B cell (primary cell): ENCODE measurements around the gene ITFG1. TPM values are rescaled to one million over a fixed set of nuclear protein-coding genes. Genes with fewer than 3 reads are reported as not detected.

Source experiments
- ATAC-seq: fragments of 200-7000 bp; cut with Tn5 transposase; one replicate; pipeline ENCODE4 v1.10.0; 2021; ENCODE audit warnings: low read depth, mild to moderate bottlenecking, moderate number of reproducible peaks, moderate library complexity
- CTCF ChIA-PET: fragments of 350-600 bp; sonication (Branson Sonifier 250); formaldehyde crosslinking; loops from one replicate; lab custom pipeline; 2021; ENCODE audit warnings: antibody characterized with exemption, inconsistent platforms; lab: Charles Lee
- POLR2A ChIA-PET: fragments of 350-600 bp; sonication (Branson Sonifier 250); formaldehyde crosslinking; loops from one replicate; lab custom pipeline; 2021; ENCODE audit warnings: antibody characterized with exemption; lab: Charles Lee
- DNase-seq: peaks from one replicate; pipeline ENCODE4 v3.0.0; 2013
- H2AFZ ChIP-seq: 2 replicates; pipeline ENCODE4 v1.6.1; 2012; ENCODE audit warnings: mild to moderate bottlenecking, low read depth, low read length; ENCODE audit not compliant: insufficient read depth, poor library complexity, severe bottlenecking
- H3K27ac ChIP-seq, 2 donors: 1 replicate in 1 of 2; 2 replicates in 1 of 2; pipeline ENCODE4 v1.5.1; 2012 to 2013; ENCODE audit warnings: low read length in 2 of 2, mild to moderate bottlenecking in 2 of 2, moderate library complexity in 1 of 2
- H3K27me3 ChIP-seq, 4 experiments: fragments of 200-600 bp in 1 of 4; sonication (generic) in 1 of 4; replicated peaks in 1 of 4; 1 replicate in 2 of 4; 2 replicates in 2 of 4; pipeline versions ENCODE4 v1.6.1 to v1.7.0; 2013 to 2016; ENCODE audit warnings: low read length in 3 of 4, mild to moderate bottlenecking in 2 of 4, mixed read lengths in 1 of 4, moderate library complexity in 1 of 4; ENCODE audit not compliant: insufficient read depth in 4 of 4, control insufficient read depth in 3 of 4; ENCODE audit errors: control extremely low read depth in 1 of 4
- H3K36me3 ChIP-seq, 2 experiments: replicated peaks in 1 of 2; 1 replicate in 1 of 2; 2 replicates in 1 of 2; pipeline versions ENCODE4 v1.6.1 to v1.7.1; 2013; ENCODE audit warnings: low read length in 1 of 2; ENCODE audit not compliant: insufficient read depth in 2 of 2, control insufficient read depth in 1 of 2; ENCODE audit errors: control extremely low read depth in 1 of 2, extremely low read depth in 1 of 2
- H3K4me1 ChIP-seq, 2 donors: fragments of 200-600 bp in 1 of 2; sonication (generic) in 1 of 2; 1 replicate in 1 of 2; 2 replicates in 1 of 2; pipeline versions ENCODE4 v1.5.1 to v1.6.1; 2013 to 2017; ENCODE audit warnings: low read length in 2 of 2; ENCODE audit not compliant: control insufficient read depth in 2 of 2, insufficient read depth in 2 of 2
- H3K4me2 ChIP-seq: replicated peaks from 2 replicates; pipeline ENCODE3; 2012; ENCODE audit warnings: mild to moderate bottlenecking, low read depth, low read length; ENCODE audit not compliant: poor library complexity, severe bottlenecking
- H3K4me3 ChIP-seq, 5 experiments: fragments of 200-600 bp in 1 of 5; sonication (generic) in 1 of 5; 1 replicate in 3 of 5; 2 replicates in 2 of 5; pipeline versions ENCODE4 v1.5.1 to v1.7.0; 2011 to 2016; ENCODE audit warnings: low read length in 4 of 5, mild to moderate bottlenecking in 4 of 5, low read depth in 2 of 5, control low read depth in 1 of 5, moderate library complexity in 1 of 5; ENCODE audit not compliant: insufficient read depth in 1 of 5; ENCODE audit errors: control extremely low read depth in 1 of 5, extremely low read depth in 1 of 5
- H3K79me2 ChIP-seq: fragments of 200-600 bp; sonication (generic); one replicate; pipeline ENCODE4 v1.6.0; 2016; ENCODE audit warnings: low read length; ENCODE audit not compliant: control insufficient read depth, insufficient read depth
- H3K9ac ChIP-seq: fragments of 200-600 bp; sonication (generic); 2 replicates; pipeline ENCODE4 v1.6.1; 2017; ENCODE audit warnings: mild to moderate bottlenecking, low read length, moderate library complexity
- H3K9me3 ChIP-seq, 3 donors: one replicate each; pipeline versions ENCODE4 v1.6.1 to v1.7.1; 2013; ENCODE audit warnings: low read length in 2 of 3; ENCODE audit not compliant: control insufficient read depth in 2 of 3, insufficient read depth in 1 of 3; ENCODE audit errors: control extremely low read depth in 1 of 3
- H4K20me1 ChIP-seq: 2 replicates; pipeline ENCODE4 v1.6.0; 2012; ENCODE audit warnings: mild to moderate bottlenecking, low read length; ENCODE audit not compliant: insufficient read depth, control insufficient read depth, poor library complexity, severe bottlenecking
- H3K27ac Mint-ChIP-seq: one replicate; pipeline ENCODE4 v1.8.0; 2021; ENCODE audit warnings: mixed read lengths
- H3K27me3 Mint-ChIP-seq: one replicate; pipeline ENCODE4 v1.8.0; 2021; ENCODE audit warnings: mixed read lengths
- H3K4me1 Mint-ChIP-seq: one replicate; pipeline ENCODE4 v1.8.0; 2021; ENCODE audit warnings: mixed read lengths
- H3K4me3 Mint-ChIP-seq: one replicate; pipeline ENCODE4 v1.8.0; 2021; ENCODE audit warnings: mixed read lengths
- H3K9me3 Mint-ChIP-seq: one replicate; pipeline ENCODE4 v1.8.0; 2022; ENCODE audit warnings: mixed read lengths; ENCODE audit not compliant: insufficient read depth
- CTCF ChIP-seq: fragments of 200-600 bp; IDR thresholded peaks from one replicate; pipeline ENCODE4 v1.8.0; 2022; ENCODE audit warnings: antibody characterized with exemption, mild to moderate bottlenecking
- EZH2 ChIP-seq: IDR thresholded peaks from 2 replicates; pipeline ENCODE4 v1.6.1; 2012; ENCODE audit warnings: borderline replicate concordance, low read depth, mild to moderate bottlenecking, moderate library complexity, low read length; ENCODE audit not compliant: insufficient read depth, poor library complexity, severe bottlenecking
- WGBS: methylation state at CpG from one replicate; pipeline ENCODE4 v1.1.5; 2013; ENCODE audit warnings: missing lambda C conversion rate; ENCODE audit not compliant: insufficient coverage; 5-methylcytosine and 5-hydroxymethylcytosine counted together
- intact Hi-C: fragments of 100-400 bp; cut with micrococcal nuclease; formaldehyde crosslinking; loops from one replicate; pipeline ENCODE4 v1.10.0; 2022
- polyA plus RNA-seq: library from polyadenylated mRNA; depleted of rRNA; stranded (reverse); fragments of >200 nt; gene quantifications from 2 replicates; pipeline ENCODE4 v1.2.3, GENCODE V29; 2012
- total RNA-seq, 2 donors: library from RNA; stranded (reverse); fragments of 120-200 nt in 1 of 2; gene quantifications; 1 replicate in 1 of 2; 2 replicates in 1 of 2; pipeline versions ENCODE4 v1.2.3 to v1.2.4, GENCODE V29; 2013 to 2022

The ITFG1 gene
- total and polyA plus RNA-seq, 2 donors (not counting 1 experiment from before 2014, with no cell fraction given), result 9.7 to 40.4 TPM

- peaks cover 0 to 9% (median 0%) of the 10 kb centered on the region in 4 experiments for H3K27me3 ChIP-seq
- peaks cover 19% of the 10 kb centered on the region for H3K4me1 Mint-ChIP-seq
- H3K9me3 Mint-ChIP-seq, result no peaks in the 10 kb centered on the region
- peaks cover 9 to 16% of the 10 kb centered on the region in 2 donors for H3K4me1 ChIP-seq
- DNase-seq (peak; percentile 58), ATAC-seq (no peak)
- no peaks in the 10 kb centered on the region for H3K27me3 Mint-ChIP-seq
- H2AFZ ChIP-seq, result peak overlapping the region; percentile 81
- peak overlapping the region; percentile 42 to 81 (median 64) for H3K4me3 ChIP-seq
- ChIA-PET CTCF (interaction anchor here (0.9 to 6.2 kb wide), 37 partner anchors 8 to 1488 kb away, joined by 3 to 60 read pairs (median 5); partner anchors contain the start of genes ABCC12, DNAJA2, ITFG1 and PHKB), POLR2A (no interaction called here)
- H3K4me2 ChIP-seq, result peak overlapping the region; percentile 93
- H3K79me2 ChIP-seq, result no peaks in the 10 kb centered on the region
- 0% methylated on average over 1 of the region's 8 CpGs for WGBS
- TF ChIP-seq EZH2, result no peak
- no peak for TF ChIP-seq CTCF
- peak overlapping the region; percentile 47 for H3K27ac Mint-ChIP-seq
- peak overlapping the region; percentile 94 for H3K4me3 Mint-ChIP-seq
- peak overlapping the region; percentile 58 for H3K9ac ChIP-seq
- intact Hi-C loops, result loop anchor here (2.0 to 10.0 kb wide), 6 partner anchors 120 to 1480 kb away; partner anchors contain the start of gene LONP2
- peaks cover 0 to 5% (median 0%) of the 10 kb centered on the region in 3 donors for H3K9me3 ChIP-seq
- no peak overlapping the region for H3K27ac ChIP-seq
- no peaks in the 10 kb centered on the region for H4K20me1 ChIP-seq
- no peaks in the 10 kb centered on the region for H3K36me3 ChIP-seq
These were observed 318.4 kb downstream of the ITFG1 start for GRCh38 chr16:47142486-47142820.

- Histone ChIP-seq H3K9me3 (peaks cover 0 to 5% (median 0%) of the 10 kb centered on the region in 3 donors), H4K20me1 (no peaks in the 10 kb centered on the region), H3K36me3 (no peaks in the 10 kb centered on the region), H3K27ac (no peak overlapping the region), H3K9ac (peak overlapping the region; percentile 58), H2AFZ (peak overlapping the region; percentile 81), H3K4me3 (peak overlapping the region; percentile 42 to 81 (median 64)), H3K4me2 (peak overlapping the region; percentile 93), H3K79me2 (no peaks in the 10 kb centered on the region), H3K4me1 (peaks cover 9 to 16% of the 10 kb centered on the region in 2 donors), H3K27me3 (peaks cover 0 to 9% (median 0%) of the 10 kb centered on the region in 4 experiments)
- peak; percentile 96 for TF ChIP-seq CTCF
- no peak for TF ChIP-seq EZH2
- ATAC-seq (peak; percentile 55), DNase-seq (peak; percentile 87)
- Mint-ChIP-seq H3K4me1 (peaks cover 19% of the 10 kb centered on the region), H3K9me3 (no peaks in the 10 kb centered on the region), H3K27me3 (no peaks in the 10 kb centered on the region), H3K27ac (peak overlapping the region; percentile 54), H3K4me3 (peak overlapping the region; percentile 94)
- intact Hi-C loops, result loop anchor here (1.0 to 10.0 kb wide), 10 partner anchors 105 to 1480 kb away; partner anchors contain the start of gene LONP2
- CTCF ChIA-PET, result interaction anchor here (0.6 to 6.2 kb wide), 55 partner anchors 9 to 1488 kb away, joined by 3 to 60 read pairs (median 4); partner anchors contain the start of genes ABCC12 and DNAJA2
- POLR2A ChIA-PET, result no interaction called here
- under 1% methylated on average over 13 of the region's 26 CpGs for WGBS
These were observed 318.9 kb downstream of the ITFG1 start for GRCh38 chr16:47141773-47142485.
